Gastrocnemius medialis (tissue), 4 donors: ENCODE results near the gene MALL. TPM values are rescaled to one million over a fixed set of nuclear protein-coding genes. Genes with fewer than 3 reads are reported as not detected.
"Not testable (repeated sequence)": the region's sequence is repeated elsewhere in the genome, so short reads cannot be mapped to it uniquely, and the experiment has no call there.

ENCODE experiments used
- ATAC-seq, 2 donors: fragments of 150-250 bp; one replicate each; pipeline ENCODE4 v1.9.1; 2016
- DNase-seq, 2 donors: peaks; one replicate each; pipeline ENCODE4 v3.0.0-alpha.2; 2019
- H3K27ac ChIP-seq, 4 donors: fragments of 200-600 bp; sonication (generic); 1 replicate in 1 of 4; 2 replicates in 3 of 4; pipeline ENCODE4 v1.5.1; 2016 to 2018; ENCODE audit warnings: mild to moderate bottlenecking in 2 of 4, moderate library complexity in 1 of 4
- H3K27me3 ChIP-seq, 3 donors: fragments of 200-600 bp; sonication (generic) in 2 of 3; 1 replicate in 1 of 3; 2 replicates in 2 of 3; pipeline versions ENCODE4 v1.5.1 to v1.6.0; 2016 to 2019; ENCODE audit warnings: mild to moderate bottlenecking in 1 of 3, moderate library complexity in 1 of 3
- H3K36me3 ChIP-seq, 2 donors: fragments of 200-600 bp; sonication (generic) in 1 of 2; one replicate each; pipeline ENCODE4 v1.5.1; 2017 to 2018
- H3K4me1 ChIP-seq, 2 donors: fragments of 200-600 bp; sonication (generic) in 1 of 2; one replicate each; pipeline ENCODE4 v1.5.1; 2016 to 2017; ENCODE audit warnings: mild to moderate bottlenecking in 2 of 2
- H3K4me3 ChIP-seq, 4 donors: fragments of 200-600 bp; sonication (generic) in 3 of 4; 1 replicate in 1 of 4; 2 replicates in 3 of 4; pipeline ENCODE4 v1.5.1; 2016 to 2019; ENCODE audit warnings: mild to moderate bottlenecking in 2 of 4
- H3K9me3 ChIP-seq, 3 donors: fragments of 200-600 bp; sonication (generic) in 2 of 3; 1 replicate in 1 of 3; 2 replicates in 2 of 3; pipeline ENCODE4 v1.5.1; 2016 to 2019
- POLR2A ChIP-seq, 2 donors: fragments of 450-650 bp; IDR thresholded peaks; one replicate each; pipeline ENCODE4 v1.6.1; 2017; ENCODE audit warnings: antibody characterized with exemption in 2 of 2, mild to moderate bottlenecking in 2 of 2, moderate library complexity in 2 of 2
- in situ Hi-C, 4 donors: fragments of 200-750 bp; cut with MboI; loops; one replicate each; pipeline versions ENCODE4 v1.15.0 to v1.8.0; 2017; ENCODE audit warnings: low sequenced_read_pairs in 4 of 4
- intact Hi-C: fragments of 100-400 bp; cut with DNase I; formaldehyde crosslinking; loops from one replicate; pipeline ENCODE4 v1.15.1; 2023; ENCODE audit warnings: low total_unique reads
- total RNA-seq, 4 donors: library from RNA; depleted of rRNA; stranded (reverse); fragments of >200 nt; gene quantifications; one replicate each; pipeline versions ENCODE4 v1.1.0 to v1.2.3, GENCODE V29; 2016
- TF ChIP-seq, protein P1 (sequence below), 5 experiments: fragments of 450-650 bp in 3 of 5; fragments of 200-600 bp in 2 of 5; sonication (generic) in 2 of 5; IDR thresholded peaks in 4 of 5; conservative IDR thresholded peaks in 1 of 5; 1 replicate in 4 of 5; 2 replicates in 1 of 5; pipeline ENCODE4 v1.5.1; 2016 to 2019; ENCODE audit warnings: antibody characterized with exemption in 5 of 5, mild to moderate bottlenecking in 3 of 5, moderate library complexity in 3 of 5

MALL gene
- total RNA-seq, 4 donors from 2014 or later: 1.7 to 3.8 (median 2.5) TPM

DNA sequence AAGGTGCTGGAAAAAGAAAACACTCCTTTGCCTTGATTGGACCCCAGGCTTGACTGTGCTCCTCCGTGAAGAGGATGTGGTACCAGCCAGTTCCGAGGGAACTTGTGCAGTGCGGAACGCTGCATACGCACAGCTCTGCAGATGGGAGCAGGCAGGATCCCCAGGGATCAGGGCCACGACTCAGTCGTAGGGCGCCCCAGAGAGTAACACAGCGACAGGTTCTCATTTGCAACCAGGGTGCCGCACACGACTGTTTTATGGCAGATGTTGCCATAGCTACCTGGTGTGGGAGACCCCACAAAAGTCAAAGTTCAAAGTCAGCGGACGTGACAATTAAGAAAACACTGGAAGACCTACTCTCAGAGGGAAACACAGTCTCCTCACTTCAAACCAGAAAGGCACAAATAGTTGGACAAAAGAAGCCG, 779 bp downstream of the MALL start:
- no peak for ATAC-seq
- no peak for DNase-seq
- no peaks in the 10 kb centered on the region for H3K9me3 ChIP-seq
- H3K27ac ChIP-seq: peak overlapping the region in 3 of 4 donors; percentile 41 to 62 (median 51)
- peaks cover 0 to 12% of the 10 kb centered on the region in 2 donors for H3K4me1 ChIP-seq
- peaks cover 26 to 45% (median 36%) of the 10 kb centered on the region in 3 donors for H3K27me3 ChIP-seq
- intact Hi-C loops: loop anchor here (5.0 kb wide), 1 partner anchor 42 kb away; no protein-coding TSS in a partner anchor
- H3K36me3 ChIP-seq: no peaks in the 10 kb centered on the region
- no peak for TF ChIP-seq POLR2A (IDR thresholded peaks at IDR 0.05)
- TF ChIP-seq, protein P1, sequence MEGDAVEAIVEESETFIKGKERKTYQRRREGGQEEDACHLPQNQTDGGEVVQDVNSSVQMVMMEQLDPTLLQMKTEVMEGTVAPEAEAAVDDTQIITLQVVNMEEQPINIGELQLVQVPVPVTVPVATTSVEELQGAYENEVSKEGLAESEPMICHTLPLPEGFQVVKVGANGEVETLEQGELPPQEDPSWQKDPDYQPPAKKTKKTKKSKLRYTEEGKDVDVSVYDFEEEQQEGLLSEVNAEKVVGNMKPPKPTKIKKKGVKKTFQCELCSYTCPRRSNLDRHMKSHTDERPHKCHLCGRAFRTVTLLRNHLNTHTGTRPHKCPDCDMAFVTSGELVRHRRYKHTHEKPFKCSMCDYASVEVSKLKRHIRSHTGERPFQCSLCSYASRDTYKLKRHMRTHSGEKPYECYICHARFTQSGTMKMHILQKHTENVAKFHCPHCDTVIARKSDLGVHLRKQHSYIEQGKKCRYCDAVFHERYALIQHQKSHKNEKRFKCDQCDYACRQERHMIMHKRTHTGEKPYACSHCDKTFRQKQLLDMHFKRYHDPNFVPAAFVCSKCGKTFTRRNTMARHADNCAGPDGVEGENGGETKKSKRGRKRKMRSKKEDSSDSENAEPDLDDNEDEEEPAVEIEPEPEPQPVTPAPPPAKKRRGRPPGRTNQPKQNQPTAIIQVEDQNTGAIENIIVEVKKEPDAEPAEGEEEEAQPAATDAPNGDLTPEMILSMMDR (IDR thresholded peaks at IDR 0.05 in 4 of 5, conservative IDR thresholded peaks at IDR 0.05 in 1 of 5): no peak
- peak overlapping the region; percentile 42 to 55 (median 50) for H3K4me3 ChIP-seq
- in situ Hi-C loops: no loop called here

DNA sequence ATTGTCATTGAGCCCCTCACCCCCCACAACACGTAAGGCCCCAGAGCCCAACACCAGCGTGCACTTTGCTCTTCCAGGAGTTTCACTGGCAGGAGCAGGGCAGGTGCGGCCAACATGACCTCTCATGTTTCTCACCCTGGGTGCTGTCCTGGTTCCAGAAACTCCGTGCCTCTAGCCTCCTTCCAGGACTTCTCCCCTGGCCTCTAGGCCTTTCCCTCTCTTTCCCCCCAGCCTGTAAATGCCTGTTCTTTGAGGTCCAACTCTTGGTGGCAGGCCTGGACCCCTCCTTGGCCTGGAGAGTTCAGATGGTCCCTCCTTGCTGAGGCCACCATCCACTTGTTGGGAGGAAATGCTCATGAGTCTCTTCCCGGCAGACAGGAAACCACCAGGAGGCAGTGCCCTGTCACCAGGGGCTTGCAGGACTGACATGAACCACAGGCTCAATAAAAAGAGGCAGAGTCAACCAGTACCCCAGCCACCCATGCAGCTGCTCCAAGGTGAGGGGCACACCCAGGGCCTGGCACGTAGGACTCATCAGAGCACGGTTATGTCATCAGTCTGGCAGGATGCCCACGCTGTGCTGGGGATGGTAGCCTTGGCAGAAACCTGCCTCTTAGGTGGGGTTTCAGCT, 1.5 kb downstream of the MALL start:
- intact Hi-C loops: no loop called here
- DNase-seq (no peak), ATAC-seq (no peak)
- peak overlapping the region in 3 of 4 donors; percentile 24 to 51 (median 44) for H3K27ac ChIP-seq
- TF ChIP-seq, protein P1 (IDR thresholded peaks at IDR 0.05 in 4 of 5, conservative IDR thresholded peaks at IDR 0.05 in 1 of 5): peak in 1 of 5 experiments; percentile 23
- TF ChIP-seq POLR2A (IDR thresholded peaks at IDR 0.05): no peak
- peaks cover 0 to 12% of the 10 kb centered on the region in 2 donors for H3K4me1 ChIP-seq
- H3K9me3 ChIP-seq: no peaks in the 10 kb centered on the region
- in situ Hi-C loops: no loop called here
- H3K4me3 ChIP-seq: peak overlapping the region in 1 of 4 donors; percentile 54
- no peaks in the 10 kb centered on the region for H3K36me3 ChIP-seq
- peaks cover 26 to 45% (median 36%) of the 10 kb centered on the region in 3 donors for H3K27me3 ChIP-seq

DNA sequence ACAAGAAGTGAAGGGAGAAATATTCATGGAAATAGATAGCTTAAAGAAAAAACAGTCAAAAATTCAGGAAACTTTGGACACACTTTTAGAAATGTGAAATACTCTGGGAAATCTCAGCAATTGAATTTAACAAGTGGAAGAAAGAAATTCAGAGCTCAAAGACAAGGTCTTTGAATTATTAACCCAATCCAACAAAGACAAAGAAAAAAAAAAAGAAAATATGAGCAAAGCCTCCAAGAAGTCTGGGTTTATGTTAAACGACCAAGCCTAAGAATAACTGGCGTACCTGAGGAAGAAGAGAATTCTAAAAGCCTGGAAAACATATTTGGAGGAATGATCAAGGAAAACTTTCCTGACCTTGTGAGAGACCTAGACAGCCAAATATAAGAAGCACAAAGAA, 7.3 kb downstream of the MALL start:
- ATAC-seq, DNase-seq, H3K27ac ChIP-seq, H3K9me3 ChIP-seq, in situ Hi-C loops, H3K4me3 ChIP-seq, intact Hi-C loops, H3K36me3 ChIP-seq, H3K27me3 ChIP-seq, H3K4me1 ChIP-seq: not testable (repeated sequence)

DNA sequence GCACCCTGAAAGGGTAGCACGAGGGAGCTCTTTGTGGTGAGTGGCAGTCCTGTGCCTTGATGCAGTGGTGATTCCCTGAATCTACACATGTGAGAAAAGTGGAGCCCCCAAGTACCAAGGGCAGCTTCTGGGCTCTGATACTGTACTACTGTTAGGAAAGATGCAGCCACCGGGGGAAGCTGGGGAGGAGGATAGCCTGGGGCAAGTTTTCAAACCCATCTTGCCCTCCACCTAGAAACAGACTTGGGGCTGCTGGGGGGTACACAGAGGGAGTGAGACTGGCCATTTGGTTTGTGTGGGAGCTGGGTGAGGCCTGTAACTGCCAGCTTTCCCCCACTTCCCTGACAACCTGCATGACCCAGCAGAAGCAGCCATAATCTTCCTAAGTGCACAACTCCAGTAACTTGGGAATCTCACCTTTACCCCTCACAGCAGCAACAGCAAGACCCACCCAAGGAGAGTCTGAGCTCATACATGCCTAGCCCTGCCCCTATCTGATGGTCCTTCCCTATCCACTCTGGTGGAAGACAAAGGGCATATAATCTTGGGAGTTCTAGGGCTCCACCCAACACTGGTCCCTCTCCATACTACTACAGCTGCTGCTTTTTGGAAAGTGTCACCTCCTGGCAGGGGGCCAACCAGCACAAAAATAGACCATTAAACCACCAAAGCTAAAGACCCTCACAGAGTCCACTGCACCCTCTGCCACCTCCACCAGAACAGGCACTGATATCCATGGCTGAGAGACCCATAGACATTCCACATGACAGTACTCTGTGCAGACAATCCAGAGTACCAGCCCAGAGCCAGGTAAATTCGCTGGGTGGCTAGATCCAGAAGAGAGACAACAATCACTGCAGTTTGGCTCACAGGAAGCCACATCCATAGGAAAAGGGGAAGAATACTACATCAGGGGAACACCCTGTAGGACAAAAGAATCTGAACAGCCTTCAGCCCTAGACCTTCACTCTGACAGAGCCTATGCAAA, 8.2 kb downstream of the MALL start:
- intact Hi-C loops (no loop called here), in situ Hi-C loops (no loop called here)
- H3K36me3 ChIP-seq: no peaks in the 10 kb centered on the region
- H3K4me1 ChIP-seq: no peaks in the 10 kb centered on the region
- H3K4me3 ChIP-seq: no peak overlapping the region
- no peaks in the 10 kb centered on the region for H3K9me3 ChIP-seq
- H3K27ac ChIP-seq: no peak overlapping the region
- DNase-seq: no peak
- peaks cover 4 to 6% (median 4%) of the 10 kb centered on the region in 3 donors for H3K27me3 ChIP-seq
- ATAC-seq: no peak
- no peak for TF ChIP-seq POLR2A (IDR thresholded peaks at IDR 0.05)
- TF ChIP-seq, protein P1 (IDR thresholded peaks at IDR 0.05 in 4 of 5, conservative IDR thresholded peaks at IDR 0.05 in 1 of 5): no peak

DNA sequence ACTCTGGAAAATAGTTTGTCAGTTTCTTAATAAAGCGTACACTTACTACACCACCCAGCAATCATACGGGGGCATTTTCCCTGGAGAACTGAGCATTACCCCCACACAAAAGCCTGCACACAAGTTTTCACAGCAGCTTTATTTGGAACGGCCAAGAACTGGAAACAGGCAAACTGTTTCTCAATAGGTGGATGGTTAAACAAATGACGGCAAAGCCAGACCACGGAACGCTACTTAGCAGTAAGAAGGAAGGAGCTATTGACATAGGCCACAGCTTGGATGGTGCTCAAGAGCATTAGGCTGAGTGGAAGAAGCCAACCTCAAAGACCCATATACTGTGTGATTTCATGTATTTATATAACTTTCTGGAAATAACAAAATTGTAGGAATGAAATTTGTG, 9.0 kb downstream of the MALL start:
- Histone ChIP-seq H3K36me3 (no peaks in the 10 kb centered on the region), H3K9me3 (no peaks in the 10 kb centered on the region), H3K27me3 (peaks cover 0 to 4% (median 3%) of the 10 kb centered on the region in 3 donors), H3K4me3 (no peak overlapping the region), H3K27ac (no peak overlapping the region), H3K4me1 (peaks cover 0 to 4% of the 10 kb centered on the region in 2 donors)
- in situ Hi-C loops (no loop called here), intact Hi-C loops (no loop called here)
- ATAC-seq: no peak
- TF ChIP-seq, protein P1 (IDR thresholded peaks at IDR 0.05 in 4 of 5, conservative IDR thresholded peaks at IDR 0.05 in 1 of 5): no peak
- no peak for TF ChIP-seq POLR2A (IDR thresholded peaks at IDR 0.05)
- no peak for DNase-seq
